GM12874 (cell line): ENCODE measurements around the gene RIIAD1.

ENCODE experiments used
- CTCF ChIP-seq: IDR thresholded peaks from 2 replicates; pipeline ENCODE4 v1.5.1; 2011; ENCODE audit warnings: low read depth, mild to moderate bottlenecking, control low read depth, low read length, moderate library complexity; ENCODE audit not compliant: insufficient read depth

Gene RIIAD1

DNA sequence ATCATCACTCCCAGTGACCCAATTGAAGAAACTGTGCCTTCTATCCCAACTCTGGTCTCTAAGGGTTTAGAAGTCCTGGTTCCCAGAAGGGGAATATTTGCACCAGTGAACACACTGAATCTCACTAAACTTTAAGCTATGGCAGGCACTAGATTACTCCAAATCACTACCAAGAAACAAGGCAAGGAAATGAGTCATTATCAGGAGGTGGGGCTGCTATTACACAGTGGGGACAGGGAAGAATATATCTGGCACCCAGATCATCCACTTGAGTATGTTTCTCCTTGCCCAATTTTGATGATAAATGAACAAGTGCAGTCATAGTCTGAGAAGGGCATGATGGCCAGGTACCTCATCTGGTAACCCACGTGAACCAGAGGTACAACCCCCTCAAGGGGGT, 35.0 kb downstream of the RIIAD1 start:
- TF ChIP-seq CTCF = no peak

GRCh38 chr1:151759241-151759640, 37.9 kb downstream of the RIIAD1 start:
- TF ChIP-seq CTCF = no peak

GRCh38 chr1:151760597-151761385, 39.5 kb downstream of the RIIAD1 start:
- TF ChIP-seq CTCF = no peak

DNA sequence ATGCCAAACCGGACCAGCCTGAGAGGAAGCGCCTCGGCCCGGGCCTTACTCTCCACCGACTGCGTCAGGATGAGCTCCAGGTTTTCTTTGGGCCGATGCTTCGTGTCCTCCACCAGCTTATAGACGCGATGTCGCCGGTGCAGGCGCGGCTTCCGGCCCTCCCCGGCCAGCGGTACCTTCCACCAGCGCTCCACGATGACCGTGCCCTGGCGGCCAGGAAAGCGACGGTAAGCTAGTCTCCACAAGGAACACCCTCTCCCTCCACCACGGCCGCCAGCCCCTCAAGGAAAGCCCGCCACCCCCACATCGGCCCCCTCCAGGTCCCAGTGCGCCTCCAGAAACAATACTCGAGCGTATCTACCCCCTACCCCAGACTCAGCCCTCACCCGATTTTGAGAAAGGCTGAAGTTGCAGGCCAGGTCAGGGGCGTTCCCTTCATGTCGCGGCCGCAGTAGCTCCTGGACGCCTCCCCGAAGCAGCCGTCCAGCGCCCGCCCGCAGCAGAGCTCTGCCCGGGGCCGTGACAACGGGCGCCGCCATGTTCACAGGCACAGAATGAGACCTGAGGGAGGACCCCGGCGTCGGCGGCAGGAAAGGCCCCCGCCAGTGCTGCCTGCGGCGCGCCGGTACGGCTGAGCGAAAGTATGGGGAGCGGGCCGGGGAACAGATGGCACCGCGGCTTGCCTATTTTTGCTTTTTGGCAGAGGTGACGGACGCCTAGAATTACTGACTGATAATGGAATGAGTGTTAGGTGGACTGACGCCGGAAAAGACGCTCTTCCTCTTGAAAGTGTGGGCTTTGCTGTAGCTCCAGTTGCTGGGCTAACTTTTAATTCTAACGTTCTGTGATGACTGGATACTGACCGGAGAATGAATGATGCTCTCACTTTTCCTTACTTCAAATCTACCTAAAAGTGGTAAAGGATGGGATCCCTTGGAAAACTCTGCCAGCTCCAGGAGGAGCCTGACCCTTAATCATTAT, 41.9 kb downstream of the RIIAD1 start, which contains the start of gene MRPL9:
Gene MRPL9 (minus strand): TSS at position 556 of the 981 bp plus-strand sequence. CDS start 17 bp downstream, at position 539.
- no peak for TF ChIP-seq CTCF

DNA sequence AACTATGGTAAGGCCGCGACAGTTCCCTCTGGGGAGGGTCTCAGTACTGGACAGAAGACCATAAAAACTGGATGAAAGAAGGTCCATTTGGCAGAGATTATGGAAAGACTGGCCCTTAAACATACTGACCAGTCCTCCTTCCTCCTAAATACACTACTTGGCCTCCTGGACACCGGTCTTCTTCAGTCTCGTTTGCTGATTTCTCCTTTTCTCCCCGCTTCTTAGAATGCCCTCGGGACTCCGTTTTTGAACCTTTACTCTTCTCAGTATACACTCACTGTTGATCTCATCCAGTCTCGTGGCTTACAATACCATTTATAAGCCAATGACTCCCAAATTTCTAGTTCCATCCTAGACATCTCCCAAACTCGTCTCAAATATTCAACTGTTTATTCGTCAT, 42.7 kb downstream of the RIIAD1 start:
- TF ChIP-seq CTCF = no peak

DNA sequence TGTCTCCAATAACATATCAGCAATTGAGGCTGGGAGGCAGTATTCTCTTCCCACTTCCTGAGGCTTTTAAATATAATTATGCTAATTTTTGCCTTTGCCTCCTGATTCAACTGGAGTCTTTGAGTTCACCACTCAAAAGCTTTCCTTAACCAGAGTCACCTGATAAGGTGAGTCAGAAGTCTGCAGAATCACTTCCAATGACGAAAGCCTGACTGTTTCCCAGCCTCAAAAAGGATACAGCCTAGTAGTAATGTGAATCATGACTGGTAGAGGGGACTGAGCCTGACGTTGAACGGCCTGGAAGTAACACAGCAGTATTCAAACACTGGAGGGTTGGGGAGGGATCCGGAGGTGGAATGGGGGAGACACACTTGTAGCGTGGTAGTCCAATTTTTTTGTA, 52.4 kb downstream of the RIIAD1 start:
- no peak for TF ChIP-seq CTCF

- no peak for TF ChIP-seq CTCF
These were observed 53.1 kb downstream of the RIIAD1 start for GRCh38 chr1:151774256-151774922.
